ENCODE measurements around the gene PKM.

PKM gene

GRCh38 chr15:72168131-72168807 lies 62.7 kb downstream of the PKM start:
- Mint-ChIP-seq H3K27ac (peak overlapping the region in 1 of 2 donors; percentile 53), H3K9me3 (no peaks in the 10 kb centered on the region), H3K4me3 (no peak overlapping the region), H3K27me3 (peaks cover 26% of the 10 kb centered on the region), H3K4me1 (peaks cover 16% of the 10 kb centered on the region)
- no peak for DNase-seq
- ATAC-seq = peak; percentile 72

- Mint-ChIP-seq H3K4me1 (peaks cover 16% of the 10 kb centered on the region), H3K27me3 (peaks cover 26% of the 10 kb centered on the region), H3K27ac (no peak overlapping the region), H3K4me3 (no peak overlapping the region), H3K9me3 (no peaks in the 10 kb centered on the region)
- ATAC-seq = no peak
- no peak for DNase-seq
Measured at GRCh38 chr15:72167445-72167844, 63.5 kb downstream of the PKM start.

GRCh38 chr15:72166716-72167417 lies 64.1 kb downstream of the PKM start:
- Mint-ChIP-seq H3K4me3 (no peak overlapping the region), H3K9me3 (no peaks in the 10 kb centered on the region), H3K27ac (no peak overlapping the region), H3K4me1 (peaks cover 16% of the 10 kb centered on the region), H3K27me3 (peaks cover 26% of the 10 kb centered on the region)
- no peak for ATAC-seq
- DNase-seq = no peak

GRCh38 chr15:72163719-72164118 lies 67.3 kb downstream of the PKM start:
- Mint-ChIP-seq H3K9me3 (no peaks in the 10 kb centered on the region), H3K4me1 (peaks cover 9% of the 10 kb centered on the region)

GRCh38 chr15:72162569-72162968 lies 68.4 kb downstream of the PKM start:
- Mint-ChIP-seq H3K9me3 (no peaks in the 10 kb centered on the region), H3K27ac (no peak overlapping the region), H3K4me1 (no peaks in the 10 kb centered on the region), H3K27me3 (peaks cover 11% of the 10 kb centered on the region), H3K4me3 (no peak overlapping the region)
- DNase-seq (no peak), ATAC-seq (no peak)

More at GRCh38 chr15:72163719-72164118, 67.3 kb downstream of the PKM start:
- no peak for ATAC-seq
- Mint-ChIP-seq H3K4me3 (no peak overlapping the region), H3K27ac (peak overlapping the region in 1 of 2 donors; percentile 48), H3K27me3 (peaks cover 19% of the 10 kb centered on the region)
- DNase-seq = no peak

DNA sequence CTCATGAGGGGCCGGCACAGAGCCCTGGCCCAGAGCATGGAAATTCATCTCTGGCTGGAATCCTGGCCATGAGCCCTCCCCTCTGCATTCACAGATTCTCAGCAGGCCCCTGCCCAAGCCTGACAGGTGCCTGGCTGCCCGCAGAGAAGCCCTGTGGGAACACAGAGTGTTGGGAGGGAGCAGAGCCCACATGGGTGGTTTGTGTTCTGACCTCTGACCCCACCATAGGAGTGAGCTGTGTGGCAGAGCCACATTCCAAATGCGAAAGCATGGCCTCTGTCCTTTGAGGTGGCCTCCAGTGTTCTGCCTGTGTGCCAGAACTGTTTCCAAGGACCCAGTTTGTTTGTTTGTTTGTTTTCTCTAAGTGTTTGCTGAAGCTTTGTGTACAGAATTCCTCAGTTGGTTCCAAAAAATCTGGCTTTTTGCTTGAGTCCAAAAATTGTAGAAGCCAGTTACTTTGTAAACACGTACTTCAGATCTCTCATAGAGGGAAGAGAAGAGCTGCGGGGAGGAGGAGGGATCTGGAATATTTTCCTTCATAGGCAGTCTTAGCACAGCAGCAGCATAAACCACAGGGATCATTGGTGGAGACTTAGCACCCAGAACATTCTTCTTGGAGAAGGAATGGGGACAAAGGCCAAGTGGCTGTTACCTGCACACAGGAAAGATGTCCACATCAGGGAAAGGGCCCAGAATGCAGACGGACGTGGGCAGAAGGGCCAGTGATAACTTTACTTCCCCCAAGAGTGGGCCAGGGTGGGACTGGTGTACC lies 69.4 kb downstream of the PKM start:
- H3K27me3 Mint-ChIP-seq = peaks cover 5% of the 10 kb centered on the region
- no peak for DNase-seq
- H3K9me3 Mint-ChIP-seq = no peaks in the 10 kb centered on the region
- no peaks in the 10 kb centered on the region for H3K4me1 Mint-ChIP-seq
- H3K4me3 Mint-ChIP-seq = no peak overlapping the region
- H3K27ac Mint-ChIP-seq = no peak overlapping the region
- ATAC-seq = no peak

DNA sequence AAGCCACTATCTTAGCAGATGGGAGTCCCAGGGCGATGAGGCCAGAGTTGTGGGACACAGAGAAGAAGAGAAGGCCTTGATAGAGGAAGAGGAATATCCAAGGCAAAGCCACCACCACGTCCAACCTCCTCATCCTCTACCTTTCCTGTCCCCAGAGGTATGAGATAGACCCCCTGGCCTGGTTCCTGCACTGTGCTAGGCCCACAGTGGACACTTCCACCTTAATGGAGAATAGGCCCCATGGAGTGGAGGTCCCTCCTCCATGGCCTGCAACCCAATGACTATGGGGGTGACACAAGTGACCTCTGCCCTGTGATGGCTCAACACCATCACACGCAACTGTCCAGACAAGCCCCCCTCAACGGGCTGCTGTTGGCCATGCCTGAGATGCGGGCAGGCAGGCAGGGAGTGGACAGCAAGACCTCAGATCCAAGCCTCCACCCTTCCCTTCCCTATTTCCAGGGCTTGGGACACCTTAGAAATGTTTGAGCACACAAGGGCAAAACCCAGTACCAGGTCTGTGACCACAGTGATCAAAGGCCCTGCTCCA lies 70.2 kb downstream of the PKM start:
- Mint-ChIP-seq H3K27ac (no peak overlapping the region), H3K27me3 (no peaks in the 10 kb centered on the region), H3K4me1 (peaks cover 2% of the 10 kb centered on the region), H3K9me3 (no peaks in the 10 kb centered on the region), H3K4me3 (no peak overlapping the region)
- no peak for ATAC-seq
- DNase-seq = no peak

DNA sequence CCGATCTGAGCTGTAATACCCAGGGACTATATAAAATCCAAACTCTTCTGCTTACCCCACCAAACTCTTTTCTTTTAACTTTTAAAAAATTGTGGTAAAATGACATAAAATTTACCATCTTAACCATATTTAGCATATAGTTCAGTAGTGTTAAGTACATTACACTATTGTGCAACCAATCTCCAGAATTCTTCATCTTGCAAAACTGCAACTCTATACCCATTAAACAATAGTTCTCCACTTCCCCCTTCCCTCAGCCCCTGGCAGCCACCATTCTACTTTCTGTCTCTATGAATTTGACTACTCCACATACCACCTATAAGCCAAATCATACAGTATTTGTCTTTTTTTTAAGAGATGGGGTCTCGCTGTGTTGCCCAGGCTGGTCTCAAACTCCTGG lies 74.1 kb downstream of the PKM start:
- Mint-ChIP-seq H3K4me1 (peaks cover 8% of the 10 kb centered on the region), H3K9me3 (no peaks in the 10 kb centered on the region), H3K27me3 (no peaks in the 10 kb centered on the region), H3K27ac (no peak overlapping the region), H3K4me3 (no peak overlapping the region)
- DNase-seq = no peak
- ATAC-seq = no peak

- Mint-ChIP-seq H3K27me3 (no peaks in the 10 kb centered on the region), H3K4me3 (peak overlapping the region; percentile 75 to 76), H3K4me1 (peaks cover 8% of the 10 kb centered on the region), H3K27ac (peak overlapping the region; percentile 14 to 75), H3K9me3 (no peaks in the 10 kb centered on the region)
- DNase-seq = peak; percentile 74 to 79
- ATAC-seq = peak; percentile 96
Measured at GRCh38 chr15:72155635-72156616, 75.1 kb downstream of the PKM start.

GRCh38 chr15:72155003-72155621 lies 75.9 kb downstream of the PKM start:
- H3K4me3 Mint-ChIP-seq = peak overlapping the region in 1 of 2 donors; percentile 75

GRCh38 chr15:72154316-72154715 lies 76.7 kb downstream of the PKM start:
- ATAC-seq (no peak), DNase-seq (no peak)
- Mint-ChIP-seq H3K9me3 (no peaks in the 10 kb centered on the region), H3K27me3 (no peaks in the 10 kb centered on the region), H3K27ac (no peak overlapping the region), H3K4me1 (peaks cover 8% of the 10 kb centered on the region), H3K4me3 (no peak overlapping the region)

More at GRCh38 chr15:72155003-72155621, 75.9 kb downstream of the PKM start:
- H3K27me3 Mint-ChIP-seq = no peaks in the 10 kb centered on the region
- DNase-seq (no peak), ATAC-seq (no peak)
- no peak overlapping the region for H3K27ac Mint-ChIP-seq
- no peaks in the 10 kb centered on the region for H3K9me3 Mint-ChIP-seq
- H3K4me1 Mint-ChIP-seq = peaks cover 8% of the 10 kb centered on the region

GRCh38 chr15:72153269-72154000 lies 77.6 kb downstream of the PKM start:
- ATAC-seq (no peak), DNase-seq (no peak)
- Mint-ChIP-seq H3K9me3 (no peaks in the 10 kb centered on the region), H3K4me3 (no peak overlapping the region), H3K27ac (no peak overlapping the region), H3K27me3 (no peaks in the 10 kb centered on the region), H3K4me1 (peaks cover 8% of the 10 kb centered on the region)

Data from stimulated activated naive CD8-positive, alpha-beta T cell treated with anti-CD3 and anti-CD28 coated beads, Interleukin-15, amount 100 ng/mL, for 72 hours (primary cell).